Measurements from ENCODE around the gene WFS1.

The WFS1 gene

DNA sequence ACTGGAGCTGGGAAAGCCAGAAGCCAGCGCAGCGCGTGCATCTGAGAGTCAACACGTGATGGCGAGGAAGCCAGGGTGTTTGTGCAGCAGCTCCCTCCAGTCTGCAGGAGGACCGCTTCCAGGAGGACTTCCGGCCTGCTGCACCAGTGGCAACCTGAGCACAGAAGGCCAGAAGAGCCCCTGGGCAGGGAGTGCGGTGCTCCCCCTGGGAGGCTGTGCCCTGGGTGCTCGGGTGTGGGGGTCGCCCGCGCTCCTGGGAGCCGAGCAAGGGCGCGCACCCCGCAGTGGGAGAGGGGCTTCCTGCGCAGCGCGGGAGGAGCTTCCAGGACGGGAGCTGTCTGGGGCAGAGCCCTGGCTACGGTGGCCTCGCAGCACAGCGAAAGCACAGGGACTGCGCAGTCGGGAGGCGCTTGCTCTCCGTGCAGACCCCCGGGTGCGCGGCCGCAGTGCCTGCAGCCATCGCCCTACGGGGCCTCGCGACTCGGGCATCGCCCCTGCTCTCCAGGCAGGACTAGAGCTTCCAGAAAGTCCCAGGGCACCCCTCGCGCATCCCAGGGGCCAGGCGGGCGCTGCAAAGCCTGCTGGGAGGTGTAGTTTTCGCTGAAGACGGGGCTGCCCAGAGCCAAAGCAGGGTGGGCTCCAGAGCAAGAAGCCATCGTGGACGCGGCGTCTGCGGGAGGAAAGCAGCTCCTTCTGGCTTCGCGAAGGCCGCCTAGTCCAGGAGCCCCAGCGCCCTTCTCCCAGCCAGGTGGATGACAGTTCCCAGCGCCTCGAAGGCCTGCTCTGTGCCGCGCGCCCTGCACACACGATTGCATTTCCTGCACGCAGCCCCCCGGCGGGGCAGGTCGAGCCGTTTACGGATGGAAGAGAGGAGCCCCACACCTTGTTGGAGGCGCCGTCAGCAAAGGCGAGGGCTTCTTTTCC lies 24.1 kb upstream of the WFS1 start:
- no peak for TF ChIP-seq CTCF (IDR thresholded peaks at IDR 0.05; ENCODE audit: insufficient read depth, low read depth, low read length, missing control alignments)
- no peak overlapping the region for H3K4me3 ChIP-seq (ENCODE audit: low read length)
- DNase-seq (ENCODE audit: low read depth): no peak

GRCh38 chr4:6246170-6246634 lies 23.4 kb upstream of the WFS1 start:
- DNase-seq (ENCODE audit: low read depth): no peak
- no peak for TF ChIP-seq CTCF (IDR thresholded peaks at IDR 0.05; ENCODE audit: insufficient read depth, low read depth, low read length, missing control alignments)
- no peak overlapping the region for H3K4me3 ChIP-seq (ENCODE audit: low read length)

DNA sequence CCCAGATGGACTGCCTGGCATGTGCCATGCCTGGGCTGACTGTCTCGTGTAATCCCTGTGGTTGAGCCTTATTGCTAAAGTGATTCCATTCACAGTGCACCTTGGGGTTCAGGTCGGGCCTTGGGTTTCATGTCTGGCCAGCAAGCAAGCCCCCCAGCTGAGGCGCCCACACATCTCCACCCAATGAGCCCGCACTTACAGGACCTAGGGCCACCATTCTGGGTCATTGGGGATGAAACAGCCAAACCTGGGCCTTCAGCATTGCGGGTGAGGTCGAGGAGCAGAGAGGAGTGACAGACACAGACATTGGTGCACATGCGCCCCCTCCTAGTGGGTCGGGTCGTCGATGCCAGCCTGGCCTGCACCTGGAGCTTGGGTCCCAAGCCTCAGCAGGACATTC lies 21.3 kb upstream of the WFS1 start:
- no peak for DNase-seq (ENCODE audit: low read depth)
- no peak for TF ChIP-seq CTCF (IDR thresholded peaks at IDR 0.05; ENCODE audit: insufficient read depth, low read depth, low read length, missing control alignments)
- no peak overlapping the region for H3K4me3 ChIP-seq (ENCODE audit: low read length)

DNA sequence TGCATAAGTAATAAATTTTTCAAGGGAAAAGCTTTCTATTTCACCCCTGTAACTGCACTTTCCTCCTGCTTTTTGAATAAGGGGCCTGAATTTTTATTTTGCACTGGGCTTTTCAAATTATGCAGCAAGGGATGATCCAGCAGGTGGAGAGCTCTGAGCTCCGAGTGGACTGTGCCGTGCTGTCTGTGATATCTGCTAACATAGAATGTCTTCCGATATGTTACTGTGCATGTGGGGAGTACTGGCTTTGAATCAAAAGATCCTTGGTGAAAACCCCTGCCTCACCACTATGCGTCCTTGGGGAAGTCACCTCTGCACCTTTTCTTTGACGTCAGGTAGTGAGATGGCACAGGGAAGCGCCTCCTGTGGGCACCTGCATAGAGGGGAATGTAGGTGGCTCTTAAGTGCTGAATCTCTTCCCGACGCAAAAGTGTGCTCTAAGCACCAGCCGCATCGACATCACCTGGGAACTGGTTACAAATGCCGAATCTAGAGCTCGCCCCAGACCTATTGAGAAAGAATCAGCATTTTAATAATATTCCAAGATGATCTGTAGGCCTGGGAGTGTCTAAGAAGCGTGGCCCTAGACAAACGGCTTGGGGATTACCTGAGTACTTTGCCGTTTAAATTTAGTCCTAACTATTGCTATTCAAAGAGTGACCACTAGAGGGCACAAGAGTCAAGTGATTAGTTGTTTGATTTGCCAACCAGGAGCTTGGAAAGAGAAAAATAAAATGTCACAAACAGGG lies 19.2 kb upstream of the WFS1 start:
- peak; percentile 70 for DNase-seq (ENCODE audit: low read depth)
- no peak overlapping the region for H3K4me3 ChIP-seq (ENCODE audit: low read length)
- peak; percentile 71 for TF ChIP-seq CTCF (IDR thresholded peaks at IDR 0.05; ENCODE audit: insufficient read depth, low read depth, low read length, missing control alignments)

GRCh38 chr4:6250984-6251295 lies 18.7 kb upstream of the WFS1 start:
- DNase-seq (ENCODE audit: low read depth): no peak
- no peak for TF ChIP-seq CTCF (IDR thresholded peaks at IDR 0.05; ENCODE audit: insufficient read depth, low read depth, low read length, missing control alignments)
- H3K4me3 ChIP-seq (ENCODE audit: low read length): no peak overlapping the region

- DNase-seq (ENCODE audit: low read depth): no peak
- no peak for TF ChIP-seq CTCF (IDR thresholded peaks at IDR 0.05; ENCODE audit: insufficient read depth, low read depth, low read length, missing control alignments)
- no peak overlapping the region for H3K4me3 ChIP-seq (ENCODE audit: low read length)
Measured at GRCh38 chr4:6251365-6251764, 18.3 kb upstream of the WFS1 start.

Data from epithelial cell of esophagus (primary cell).